NCI-H187 treated with DMSO at 0.1 percent for 48 hours (cell line): Measurements from ENCODE around the gene ERRFI1.

Source experiments
- DNase-seq: peaks from one replicate; lab custom pipeline; 2025; lab: John Stamatoyannopoulos, UW

Gene ERRFI1

GRCh38 chr1:8042134-8042533 lies 16.0 kb upstream of the ERRFI1 start:
- no peak for DNase-seq

DNA sequence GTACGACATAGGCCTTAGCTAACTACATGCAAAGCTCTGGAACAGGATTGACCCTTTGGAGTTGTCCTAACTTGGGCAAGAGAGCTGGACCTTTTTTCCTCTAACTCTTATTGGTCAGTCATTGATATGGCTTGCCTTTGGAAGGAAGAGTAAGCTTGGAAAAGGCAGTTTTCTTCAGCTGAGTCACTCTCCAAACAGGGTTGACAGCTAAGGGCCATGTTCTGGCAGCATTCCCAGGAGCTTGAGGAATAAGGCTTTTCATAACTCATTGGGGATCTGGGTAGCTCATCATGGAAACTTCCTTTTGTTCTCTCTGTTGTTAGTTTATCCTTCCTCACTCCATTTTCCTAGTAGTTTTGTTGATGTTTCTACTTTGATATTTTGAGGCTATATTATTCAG lies 14.5 kb upstream of the ERRFI1 start:
- DNase-seq, result no peak

DNA sequence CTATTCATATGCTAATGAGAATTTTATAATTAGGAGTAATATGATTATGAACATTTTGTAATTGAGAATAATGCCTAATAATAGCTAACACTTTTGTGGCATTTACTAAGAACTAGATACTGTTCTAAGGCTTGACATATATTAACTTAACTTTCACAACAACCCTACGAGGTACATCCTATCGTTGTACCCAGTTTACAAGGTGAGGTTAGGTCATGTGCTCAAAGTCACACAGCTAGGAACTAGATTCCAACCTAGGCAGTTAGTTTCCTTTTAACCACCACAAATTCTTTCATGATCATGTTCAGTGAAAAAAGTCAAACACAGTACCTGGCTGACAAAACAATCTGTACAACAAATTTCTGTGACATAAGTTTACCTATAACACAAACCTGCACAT lies 13.0 kb upstream of the ERRFI1 start:
- DNase-seq, result no peak

- no peak for DNase-seq
Observed at GRCh38 chr1:8035289-8035688, 9.2 kb upstream of the ERRFI1 start.

DNA sequence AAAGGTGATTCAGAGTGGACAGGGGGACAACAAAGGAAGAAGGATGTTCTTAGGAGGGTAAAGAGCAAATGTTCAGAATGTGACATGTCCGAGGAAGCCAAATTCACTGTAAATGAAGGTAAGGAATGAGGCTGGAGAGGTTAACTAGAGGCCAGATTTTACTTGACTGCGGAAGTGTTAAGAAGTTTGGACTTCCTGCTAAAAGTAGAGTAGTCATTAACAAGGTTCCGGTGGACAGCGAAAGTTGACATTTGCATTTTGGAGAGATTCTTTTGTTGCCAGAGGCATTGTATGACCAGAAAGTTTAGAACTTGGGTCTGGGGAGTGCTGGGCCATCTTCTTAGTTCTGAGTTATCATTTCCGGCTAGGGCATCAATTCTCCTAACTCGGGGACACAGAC lies 7.2 kb upstream of the ERRFI1 start:
- no peak for DNase-seq

- DNase-seq, result no peak
Observed at GRCh38 chr1:8032366-8032910, 6.3 kb upstream of the ERRFI1 start.

DNA sequence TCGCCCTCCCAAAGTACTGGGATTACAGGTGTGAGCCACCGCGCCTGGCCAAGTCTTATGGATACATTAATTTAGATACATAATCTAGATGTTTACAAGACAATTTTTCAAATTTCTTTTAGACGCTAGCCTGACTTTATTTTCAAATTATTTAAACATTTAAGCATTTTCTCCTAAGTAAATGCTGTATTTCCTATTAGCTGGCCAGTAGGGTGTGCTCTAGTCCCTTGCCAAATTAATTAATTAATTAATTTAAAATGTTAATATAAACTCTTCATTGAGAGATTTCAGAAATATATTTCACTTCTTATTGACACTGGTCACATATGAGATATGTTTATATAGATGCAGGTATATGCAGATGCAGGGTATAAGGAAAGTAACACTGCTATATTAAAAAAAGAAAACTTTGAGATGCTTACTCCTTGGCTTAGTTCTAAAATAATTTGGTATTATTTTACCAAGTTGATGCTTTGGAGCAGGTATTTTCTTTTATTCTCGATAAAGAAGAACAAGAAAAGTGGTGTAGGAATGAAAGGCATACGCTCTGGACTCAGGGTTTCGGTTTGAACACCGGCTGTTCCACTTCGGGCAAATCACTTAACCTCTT lies 5.2 kb upstream of the ERRFI1 start:
- DNase-seq, result peak; percentile 2

GRCh38 chr1:8028571-8028910 lies 2.4 kb upstream of the ERRFI1 start:
- DNase-seq, result no peak

DNA sequence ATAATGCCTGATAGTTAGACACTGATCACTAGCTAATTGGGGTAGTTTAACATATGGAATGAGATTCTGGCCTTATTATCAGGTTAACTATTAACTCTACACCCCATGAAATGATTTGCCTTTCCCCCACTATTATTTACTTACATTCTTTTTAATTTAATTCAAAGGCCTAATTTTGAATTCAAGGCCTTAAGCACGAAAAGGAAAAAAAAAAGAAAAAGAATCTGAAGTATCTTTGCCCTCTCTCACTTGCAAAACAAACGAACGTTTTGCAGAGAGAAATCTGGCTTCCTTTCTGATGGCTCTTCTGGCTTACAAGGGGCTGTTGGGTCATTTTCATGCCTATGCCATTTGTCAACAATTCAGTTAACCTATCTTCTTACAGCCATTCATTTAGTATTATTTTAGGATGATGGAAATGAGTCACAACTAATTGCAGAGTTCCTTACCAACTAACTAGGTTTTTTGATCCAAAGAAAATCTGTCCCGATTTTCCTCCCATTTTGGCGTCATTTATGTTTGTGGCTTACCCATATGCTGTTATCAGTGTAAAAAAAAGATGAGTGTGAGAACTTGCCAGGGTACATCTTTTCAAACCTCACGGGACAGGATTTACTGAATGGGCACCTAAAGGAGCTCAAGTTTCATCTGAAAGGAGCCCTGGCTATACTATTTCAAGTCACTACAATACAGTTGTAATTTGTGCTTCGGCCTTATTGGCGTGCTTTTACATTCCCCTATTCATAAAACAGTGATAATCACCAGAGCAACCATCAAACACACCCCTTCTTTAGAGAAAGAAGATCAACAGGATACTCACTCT lies 1.9 kb upstream of the ERRFI1 start:
- no peak for DNase-seq

DNA sequence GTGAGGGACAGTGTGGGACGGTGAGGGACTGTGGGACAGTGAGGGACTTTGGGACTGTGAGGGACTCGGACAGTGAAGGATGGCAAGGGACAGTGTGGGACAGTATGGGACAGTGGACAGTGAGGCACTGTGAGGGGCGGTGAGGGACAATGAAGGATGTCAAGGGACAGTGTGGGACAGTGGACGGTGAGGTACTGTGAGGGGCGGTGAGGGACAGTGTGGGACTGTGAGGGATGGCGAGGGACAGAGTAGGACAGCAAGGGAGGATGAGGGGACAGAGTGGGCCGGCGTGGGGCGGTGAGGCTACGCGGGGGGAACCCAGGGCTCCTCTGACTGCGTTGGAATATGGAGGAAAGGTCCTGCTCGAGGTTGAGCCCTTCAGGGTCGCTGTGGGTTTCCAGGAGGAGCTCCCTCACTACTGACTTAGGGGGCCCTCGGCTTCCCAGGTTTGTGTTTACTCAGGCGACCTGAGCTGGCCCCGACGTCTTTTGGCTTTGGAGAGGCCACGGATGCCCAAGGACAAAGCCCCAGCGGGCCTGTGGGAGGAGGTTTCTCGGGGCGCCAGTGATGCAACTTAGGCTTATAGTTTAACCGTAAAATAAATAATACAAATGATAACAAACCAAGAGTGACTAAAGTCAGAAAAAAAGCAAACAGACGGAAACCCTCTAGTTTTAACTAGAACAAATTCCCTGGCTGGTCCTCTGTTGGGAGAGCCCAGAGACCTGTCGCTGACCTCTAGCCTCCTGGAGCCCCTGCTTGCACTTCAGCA lies 1.1 kb upstream of the ERRFI1 start:
- DNase-seq, result no peak

GRCh38 chr1:8025671-8026144 lies 401 bp downstream of the ERRFI1 start:
- DNase-seq, result no peak

- DNase-seq, result no peak
Observed at GRCh38 chr1:8025061-8025670, 943 bp downstream of the ERRFI1 start.

- no peak for DNase-seq
Observed at GRCh38 chr1:8024329-8024728, 1.8 kb downstream of the ERRFI1 start.

GRCh38 chr1:8023995-8024313 lies 2.2 kb downstream of the ERRFI1 start:
- DNase-seq, result no peak

GRCh38 chr1:8023287-8023994 lies 2.7 kb downstream of the ERRFI1 start:
- DNase-seq, result no peak

- no peak for DNase-seq
Observed at GRCh38 chr1:8022395-8023286, 3.5 kb downstream of the ERRFI1 start.

DNA sequence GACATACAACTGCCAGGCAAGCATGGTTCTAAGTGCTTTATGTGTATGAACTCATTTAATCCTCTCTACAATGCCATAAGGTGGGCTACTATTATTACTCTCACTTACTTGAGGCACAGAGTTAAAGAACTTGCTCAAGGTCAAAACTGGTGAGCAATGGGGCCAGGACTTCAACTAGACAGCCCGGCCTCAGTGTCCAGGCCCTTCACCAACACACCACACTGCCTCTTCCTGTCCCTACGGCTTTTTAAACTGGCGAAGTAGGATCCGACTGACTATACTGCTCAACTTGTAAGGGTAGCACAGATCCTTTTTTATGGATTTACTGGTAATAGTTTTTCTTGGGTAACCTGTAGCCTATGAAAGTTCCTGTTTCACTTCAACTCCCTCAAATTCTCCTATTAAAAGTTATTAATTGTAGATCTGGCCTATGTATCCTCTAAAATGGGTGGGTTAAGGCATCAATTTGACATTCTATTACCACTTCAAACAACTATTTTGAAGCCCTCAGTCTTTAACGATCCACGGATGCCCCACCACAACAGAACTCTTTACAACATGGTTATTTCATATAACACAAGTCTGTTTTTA lies 4.3 kb downstream of the ERRFI1 start:
- no peak for DNase-seq

GRCh38 chr1:8020032-8020431 lies 6.1 kb downstream of the ERRFI1 start:
- DNase-seq, result no peak

GRCh38 chr1:8019229-8019620 lies 6.9 kb downstream of the ERRFI1 start:
- DNase-seq, result no peak

GRCh38 chr1:8018492-8019228 lies 7.4 kb downstream of the ERRFI1 start:
- no peak for DNase-seq
